H1 (cell line): ENCODE data around the gene FUBP3. TPM values are rescaled to one million over a fixed set of nuclear protein-coding genes. Genes with fewer than 3 reads are reported as not detected.

Experiments used
- CTCF ChIA-PET: fragments of 300-600 bp; sonication (Branson Sonifier 250); formaldehyde crosslinking; loops from one replicate; lab custom pipeline; 2021; ENCODE audit not compliant: partially characterized antibody; lab: Charles Lee
- POLR2A ChIA-PET: fragments of 300-600 bp; sonication (Branson Sonifier 250); formaldehyde crosslinking; loops from one replicate; lab custom pipeline; 2021; ENCODE audit warnings: inconsistent platforms; ENCODE audit not compliant: partially characterized antibody; lab: Charles Lee
- DNase-seq, 2 experiments: peaks; one replicate each; pipeline versions ENCODE4 v3.0.0 to v3.0.0-alpha.2; 2010 to 2022; ENCODE audit warnings: low spot score in 2 of 2, low read depth in 1 of 2, mixed read lengths in 1 of 2
- FAIRE-seq: peaks from 2 replicates; lab custom pipeline; 2011; peaks lifted over from hg19 to GRCh38; lab: Jason Lieb, UNC
- H2AFZ ChIP-seq: 2 replicates; pipeline ENCODE4 v1.8.1; 2012; ENCODE audit warnings: low read length, inconsistent platforms
- H2AK5ac ChIP-seq: 2 replicates; pipeline ENCODE4 v1.6.1; 2013; ENCODE audit warnings: low read depth, low read length
- H2BK120ac ChIP-seq: replicated peaks from 2 replicates; pipeline ENCODE3; 2013; ENCODE audit warnings: low read depth, low read length, inconsistent platforms
- H2BK12ac ChIP-seq: 2 replicates; pipeline ENCODE4 v1.6.1; 2013; ENCODE audit warnings: low read depth, low read length
- H2BK15ac ChIP-seq: 2 replicates; pipeline ENCODE4 v1.6.1; 2013; ENCODE audit warnings: low read length
- H2BK20ac ChIP-seq: 2 replicates; pipeline ENCODE4 v1.6.1; 2013; ENCODE audit warnings: low read length
- H2BK5ac ChIP-seq: 2 replicates; pipeline ENCODE4 v1.6.1; 2013; ENCODE audit warnings: low read depth, low read length
- H3K14ac ChIP-seq: 2 replicates; pipeline ENCODE4 v1.6.1; 2013; ENCODE audit warnings: inconsistent platforms; ENCODE audit not compliant: insufficient read length
- H3K18ac ChIP-seq: 2 replicates; pipeline ENCODE4 v1.6.1; 2013; ENCODE audit warnings: low read length; ENCODE audit errors: extremely low read depth
- H3K23ac ChIP-seq: 2 replicates; pipeline ENCODE4 v1.6.1; 2013; ENCODE audit warnings: inconsistent platforms; ENCODE audit not compliant: insufficient read length
- H3K23me2 ChIP-seq: 2 replicates; pipeline ENCODE4 v1.6.1; 2013; ENCODE audit warnings: low read depth, low read length
- H3K27ac ChIP-seq: 2 replicates; pipeline ENCODE4 v1.6.1; 2011; ENCODE audit warnings: low read depth, low read length, inconsistent platforms
- H3K27me3 ChIP-seq, 4 experiments: replicated peaks in 1 of 4; 1 replicate in 1 of 4; 2 replicates in 3 of 4; pipeline versions ENCODE4 v1.6.1 to v1.8.1; 2011 to 2013; ENCODE audit warnings: low read length in 3 of 4, mild to moderate bottlenecking in 3 of 4, inconsistent platforms in 2 of 4, mixed read lengths in 2 of 4, moderate library complexity in 1 of 4; ENCODE audit not compliant: control insufficient read depth in 3 of 4, insufficient read depth in 3 of 4; ENCODE audit errors: extremely low read depth in 1 of 4
- H3K36me3 ChIP-seq, 4 experiments: 2 replicates each; pipeline versions ENCODE4 v1.6.1 to v1.8.1; 2011 to 2013; ENCODE audit warnings: mild to moderate bottlenecking in 4 of 4, low read length in 3 of 4, moderate library complexity in 2 of 4, control low read depth in 1 of 4, inconsistent platforms in 1 of 4; ENCODE audit not compliant: insufficient read depth in 4 of 4, control insufficient read depth in 2 of 4
- H3K4ac ChIP-seq: replicated peaks from 2 replicates; pipeline ENCODE3; 2013; ENCODE audit warnings: low read length, low read depth, mixed read lengths, inconsistent platforms; ENCODE audit not compliant: insufficient read length
- H3K4me1 ChIP-seq, 4 experiments: replicated peaks in 1 of 4; 1 replicate in 1 of 4; 2 replicates in 3 of 4; pipeline versions ENCODE4 v1.6.1 to v1.8.1; 2011 to 2013; ENCODE audit warnings: low read length in 3 of 4, inconsistent platforms in 2 of 4, mixed read lengths in 1 of 4; ENCODE audit not compliant: insufficient read depth in 4 of 4, control insufficient read depth in 3 of 4
- H3K4me2 ChIP-seq, 2 experiments: 2 replicates each; pipeline versions ENCODE4 v1.6.1 to v1.8.1; 2011 to 2013; ENCODE audit warnings: low read depth in 2 of 2, low read length in 2 of 2, control low read depth in 1 of 2, inconsistent platforms in 1 of 2, mild to moderate bottlenecking in 1 of 2; ENCODE audit not compliant: insufficient read depth in 1 of 2
- H3K4me3 ChIP-seq, 4 experiments: fragments of 200-600, 300-600 bp in 1 of 4; sonication (generic), shearing (Covaris generic), sonication (Bioruptor Twin) in 1 of 4; 2 replicates each; pipeline versions ENCODE4 v1.5.1 to v1.8.1; 2011 to 2016; ENCODE audit warnings: low read length in 4 of 4, low read depth in 3 of 4, control low read depth in 2 of 4, inconsistent platforms in 2 of 4, mild to moderate bottlenecking in 2 of 4, mixed read lengths in 1 of 4, moderate library complexity in 1 of 4; ENCODE audit not compliant: insufficient read depth in 2 of 4; ENCODE audit errors: extremely low read depth in 1 of 4
- H3K56ac ChIP-seq: replicated peaks from 2 replicates; pipeline ENCODE3; 2013; ENCODE audit warnings: low read depth, mild to moderate bottlenecking, mixed read lengths, low read length, inconsistent platforms; ENCODE audit not compliant: insufficient read length
- H3K79me1 ChIP-seq: 2 replicates; pipeline ENCODE4 v1.6.1; 2013; ENCODE audit warnings: low read depth, low read length, control low read depth
- H3K79me2 ChIP-seq, 2 experiments: 2 replicates each; pipeline versions ENCODE4 v1.6.1 to v1.8.1; 2012 to 2013; ENCODE audit warnings: low read length in 2 of 2, mild to moderate bottlenecking in 2 of 2, inconsistent platforms in 1 of 2; ENCODE audit not compliant: insufficient read depth in 2 of 2, control insufficient read depth in 1 of 2
- H3K9ac ChIP-seq, 4 experiments: replicated peaks in 1 of 4; 1 replicate in 1 of 4; 2 replicates in 3 of 4; pipeline versions ENCODE4 v1.6.1 to v1.8.1; 2011 to 2013; ENCODE audit warnings: low read depth in 3 of 4, low read length in 3 of 4, control low read depth in 2 of 4, mild to moderate bottlenecking in 2 of 4, moderate library complexity in 2 of 4, inconsistent platforms in 1 of 4; ENCODE audit errors: extremely low read depth in 1 of 4
- H3K9me3 ChIP-seq, 2 experiments: 2 replicates each; pipeline versions ENCODE4 v1.6.1 to v1.8.1; 2012 to 2013; ENCODE audit warnings: mild to moderate bottlenecking in 2 of 2, moderate library complexity in 2 of 2, control low read depth in 1 of 2, inconsistent platforms in 1 of 2, low read depth in 1 of 2, low read length in 1 of 2, mixed read lengths in 1 of 2; ENCODE audit not compliant: insufficient read depth in 2 of 2
- H4K20me1 ChIP-seq, 2 experiments: replicated peaks in 1 of 2; 2 replicates each; pipeline versions ENCODE3 to v1.8.1; 2011 to 2013; ENCODE audit warnings: inconsistent platforms in 2 of 2, low read length in 2 of 2, mild to moderate bottlenecking in 1 of 2; ENCODE audit not compliant: insufficient read depth in 2 of 2, control insufficient read depth in 1 of 2
- H4K5ac ChIP-seq: 2 replicates; pipeline ENCODE4 v1.6.1; 2013; ENCODE audit warnings: low read length, low read depth, mixed read lengths, inconsistent platforms; ENCODE audit not compliant: insufficient read length
- H4K8ac ChIP-seq: 2 replicates; pipeline ENCODE4 v1.8.0; 2013; ENCODE audit warnings: mild to moderate bottlenecking, moderate library complexity, low read length, inconsistent platforms; ENCODE audit not compliant: insufficient read depth; ENCODE audit errors: extremely low read depth
- H4K91ac ChIP-seq: replicated peaks from 2 replicates; pipeline ENCODE3; 2013; ENCODE audit warnings: low read length, mixed read lengths, inconsistent platforms; ENCODE audit not compliant: insufficient read length
- BRCA1 ChIP-seq: IDR thresholded peaks from 2 replicates; pipeline ENCODE4 v1.6.1; 2012; ENCODE audit warnings: low read depth, low read length, improper control_type of control experiment
- CBX5 ChIP-seq: fragments of 300-800, 300-1000 bp; sonication (generic); IDR thresholded peaks from 2 replicates; pipeline ENCODE4 v1.7.1; 2016; ENCODE audit warnings: antibody characterized with exemption, low read length, low read depth
- CBX8 ChIP-seq: fragments of 300-800, 300-1000 bp; sonication (generic); IDR thresholded peaks from 2 replicates; pipeline ENCODE4 v1.7.1; 2016; ENCODE audit warnings: low read depth, low read length, borderline replicate concordance
- CEBPB ChIP-seq: IDR thresholded peaks from 2 replicates; pipeline ENCODE4 v1.6.1; 2012; ENCODE audit warnings: low read depth, low read length
- EZH2 ChIP-seq: fragments of 200-600 bp; sonication (generic); IDR thresholded peaks from 2 replicates; pipeline ENCODE4 v1.7.1; 2012; ENCODE audit warnings: low read depth, mild to moderate bottlenecking, moderate library complexity, low read length, inconsistent platforms; ENCODE audit not compliant: severe bottlenecking
- HDAC2 ChIP-seq, 2 experiments: fragments of 300-600 bp in 1 of 2; sonication (generic) in 1 of 2; IDR thresholded peaks; 2 replicates each; pipeline ENCODE4 v1.6.1; 2011 to 2012; ENCODE audit warnings: low read depth in 2 of 2, low read length in 2 of 2, mild to moderate bottlenecking in 2 of 2, moderate library complexity in 2 of 2, borderline replicate concordance in 1 of 2, inconsistent platforms in 1 of 2
- MAFK ChIP-seq: IDR thresholded peaks from 2 replicates; pipeline ENCODE4 v1.6.1; 2012; ENCODE audit warnings: low read depth, mild to moderate bottlenecking, improper control_type of control experiment, low read length
- NRF1 ChIP-seq: IDR thresholded peaks from 2 replicates; pipeline ENCODE4 v1.6.1; 2011; ENCODE audit warnings: mild to moderate bottlenecking, low read depth, low read length, improper control_type of control experiment
- PHF8 ChIP-seq: fragments of 200-600 bp; sonication (generic); conservative IDR thresholded peaks from 2 replicates; pipeline ENCODE4 v1.7.1; 2012; ENCODE audit warnings: low read depth, mild to moderate bottlenecking, inconsistent platforms, low read length, moderate library complexity
- RNF2 ChIP-seq: fragments of 200-900, 300-1000 bp; sonication (generic); IDR thresholded peaks from 2 replicates; pipeline ENCODE4 v1.7.1; 2016; ENCODE audit warnings: borderline replicate concordance, low read depth, mild to moderate bottlenecking, antibody characterized with exemption, low read length; ENCODE audit not compliant: poor library complexity, severe bottlenecking; ENCODE audit errors: missing control alignments
- SP4 ChIP-seq: IDR thresholded peaks from 2 replicates; pipeline ENCODE4 v1.6.1; 2012; ENCODE audit warnings: low read length, inconsistent platforms
- SRF ChIP-seq: IDR thresholded peaks from 2 replicates; pipeline ENCODE4 v1.6.1; 2011; ENCODE audit warnings: mild to moderate bottlenecking, low read depth, low read length, moderate library complexity
- TAF1 ChIP-seq: IDR thresholded peaks from 2 replicates; pipeline ENCODE4 v1.6.1; 2011; ENCODE audit warnings: mild to moderate bottlenecking, low read depth, low read length
- TCF12 ChIP-seq: IDR thresholded peaks from 2 replicates; pipeline ENCODE4 v1.6.1; 2011; ENCODE audit warnings: low read depth, mild to moderate bottlenecking, low read length
- WGBS, 2 experiments: shearing (Covaris generic) in 1 of 2; methylation state at CpG; one replicate each; pipeline versions ENCODE4 v1.1.6 to v1.1.7; 2013 to 2015; ENCODE audit warnings: low lambda C conversion rate in 2 of 2, mixed read lengths in 2 of 2, inconsistent platforms in 1 of 2, low coverage in 1 of 2, missing lambda C conversion rate in 1 of 2; ENCODE audit not compliant: insufficient replicate concordance in 2 of 2, insufficient coverage in 1 of 2, insufficient read length in 1 of 2; ENCODE audit errors: extremely low coverage in 1 of 2, missing lambda C conversion rate in 1 of 2; 5-methylcytosine and 5-hydroxymethylcytosine counted together
- polyA plus RNA-seq, 7 experiments: library from polyadenylated mRNA; depleted of rRNA in 3 of 7; stranded (reverse) in 5 of 7; unstranded in 2 of 7; fragments of >200 nt in 5 of 7; fragments of 200-250 nt in 2 of 7; gene quantifications; 1 replicate in 5 of 7; 2 replicates in 1 of 7; 4 replicates in 1 of 7; pipeline versions ENCODE4 v1.2.1 to v1.2.3, GENCODE V29; 2011 to 2013; ENCODE audit warnings: missing spikeins in 2 of 7, mixed read lengths in 2 of 7
- total RNA-seq: library from RNA; stranded (reverse); fragmentation: NEBNext Ultra II Directional; extraction: Animal tissue kit (Norgen Biotek cat#: 25700); gene quantifications from 2 replicates; pipeline ENCODE4 v1.2.1, GENCODE V29; 2021

The FUBP3 gene
- total and polyA plus RNA-seq, 2 of the 8 experiments (the other 6 are each of a cell fraction or from before 2014, with no cell fraction given): 23.7 to 76.4 TPM

GRCh38 chr9:130667120-130667435 lies 87.7 kb downstream of the FUBP3 start:
- 57% methylated on average over 4 of the region's 4 CpGs; no CpG with 5 or more reads in 1 of the 2 experiments for WGBS, 2 experiments
- Histone ChIP-seq H2AFZ (0 out of 2 replicates have a peak overlapping the region, but pooled peaks have one; percentile 10), H3K9me3 (no peaks in the 10 kb centered on the region), H3K56ac (no peak overlapping the region), H3K9ac (no peak overlapping the region), H3K79me1 (no peaks in the 10 kb centered on the region), H4K5ac (no peak overlapping the region), H4K91ac (no peak overlapping the region), H3K14ac (no peak overlapping the region), H2BK15ac (peak overlapping the region; percentile 18; the same call in 1 of the 2 replicates), H2BK20ac (no peak overlapping the region), H3K4me1 (peaks cover 0 to 35% (median 21%) of the 10 kb centered on the region in 4 experiments; a peak in 6 of 7 replicates), H3K23me2 (peaks cover 9% of the 10 kb centered on the region; the same call in 1 of the 2 replicates), H2AK5ac (no peak overlapping the region), H2BK120ac (no peak overlapping the region), H2BK12ac (0 out of 2 replicates have a peak overlapping the region, but pooled peaks have one; percentile 33), H4K20me1 (peaks cover 7 to 15% of the 10 kb centered on the region in 2 experiments), H3K27ac (no peak overlapping the region), H4K8ac (no peak overlapping the region), H3K4me3 (peak overlapping the region in 3 of 4 experiments; percentile 15 to 58 (median 29); a peak in 3 of 8 replicates), H2BK5ac (no peak overlapping the region; the same call in 1 of the 2 replicates), H3K18ac (peak overlapping the region; percentile 60; the same call in 1 of the 2 replicates), H3K4ac (peak overlapping the region; percentile 19), H3K36me3 (peaks cover 0 to 3% (median 0%) of the 10 kb centered on the region in 4 experiments; a peak in 1 of 8 replicates), H3K23ac (no peak overlapping the region), H3K27me3 (peaks cover 66 to 80% (median 76%) of the 10 kb centered on the region in 4 experiments), H3K4me2 (peak overlapping the region; percentile 62)
- DNase-seq: no peak
- no peak for FAIRE-seq
- CTCF ChIA-PET: interaction anchor here (0.6 to 6.0 kb wide), 2 partner anchors 13 to 25 kb away, joined by 3 to 53 read pairs; no protein-coding TSS in a partner anchor
- POLR2A ChIA-PET: interaction anchor here (2.6 kb wide), 1 partner anchor 15 kb away, joined by 8 read pairs; no protein-coding TSS in a partner anchor
- no peak for TF ChIP-seq NRF1
- TF ChIP-seq BRCA1: no peak
- no peak for TF ChIP-seq CEBPB
- no peak for TF ChIP-seq PHF8
- TF ChIP-seq TAF1: no peak
- TF ChIP-seq HDAC2 (IDR thresholded peaks at IDR 0.05; ENCODE audit: borderline replicate concordance in 1 of 2, low read depth in 2 of 2, low read length in 2 of 2): no peak
- no peak for TF ChIP-seq TCF12
- no peak for TF ChIP-seq CBX8
- TF ChIP-seq MAFK: no peak
- no peak for TF ChIP-seq SRF
- TF ChIP-seq SP4: no peak
- no peak for TF ChIP-seq EZH2
- TF ChIP-seq CBX5: no peak
- TF ChIP-seq RNF2: no peak
- TF ChIP-seq, all 59 proteins: peak for 0
- no peaks in the 10 kb centered on the region for H3K79me2 ChIP-seq
